SK-N-SH (cell line): ENCODE data around the gene PSME2.
A peak's percentile ranks its signal among the peaks of the same experiment; 100 is the strongest.

ENCODE experiments used
- NFIC ChIP-seq: IDR thresholded peaks from 2 replicates; pipeline ENCODE4 v1.4.0; 2012; ENCODE audit warnings: borderline replicate concordance
- NRF1 ChIP-seq: IDR thresholded peaks from 2 replicates; pipeline ENCODE4 v1.6.1; 2012; ENCODE audit warnings: low read depth, mild to moderate bottlenecking, low read length

GRCh38 chr14:24188251-24189058, 42.0 kb upstream of the PSME2 start, which contains the start of gene IPO4:
- TF ChIP-seq NFIC (peak; percentile 37; the same call in 1 of the 2 replicates), NRF1 (no peak)
